Suprapubic skin (tissue), 4 donors: ENCODE measurements around the gene EXOC2. TPM values are rescaled to one million over a fixed set of nuclear protein-coding genes. Genes with fewer than 3 reads are reported as not detected.
"Not testable (repeated sequence)": the region's sequence is repeated elsewhere in the genome, so short reads cannot be mapped to it uniquely, and the experiment has no call there.

ENCODE experiments used
- DNase-seq, 2 donors: peaks; one replicate each; pipeline ENCODE4 v3.0.0-alpha.2; 2019; ENCODE audit warnings: low spot score in 2 of 2
- H3K27ac ChIP-seq: fragments of 200-600 bp; sonication (generic); one replicate; pipeline ENCODE4 v1.5.1; 2019
- H3K27me3 ChIP-seq: fragments of 200-600 bp; sonication (generic); one replicate; pipeline ENCODE4 v1.5.1; 2019
- H3K36me3 ChIP-seq: fragments of 200-600 bp; sonication (generic); one replicate; pipeline ENCODE4 v1.5.1; 2019
- H3K4me1 ChIP-seq: fragments of 200-600 bp; sonication (generic); one replicate; pipeline ENCODE4 v1.5.1; 2019
- H3K4me3 ChIP-seq: fragments of 200-600 bp; sonication (generic); one replicate; pipeline ENCODE4 v1.5.1; 2019; ENCODE audit warnings: mild to moderate bottlenecking
- H3K9me3 ChIP-seq: fragments of 200-600 bp; sonication (generic); one replicate; pipeline ENCODE4 v1.5.1; 2019
- CTCF ChIP-seq, 2 donors: fragments of 200-600 bp in 1 of 2; fragments of 450-650 bp in 1 of 2; sonication (generic) in 1 of 2; IDR thresholded peaks; one replicate each; pipeline ENCODE4 v1.5.1; 2016 to 2019; ENCODE audit warnings: antibody characterized with exemption in 2 of 2, mild to moderate bottlenecking in 1 of 2, moderate library complexity in 1 of 2
- EP300 ChIP-seq: sonication (generic); formaldehyde crosslinking; IDR thresholded peaks from one replicate; pipeline ENCODE4 v1.6.1; 2017; ENCODE audit warnings: antibody characterized with exemption
- POLR2A ChIP-seq, 2 donors: fragments of 450-650 bp; IDR thresholded peaks; one replicate each; pipeline ENCODE4 v1.6.1; 2017; ENCODE audit warnings: antibody characterized with exemption in 2 of 2, mild to moderate bottlenecking in 2 of 2, moderate library complexity in 2 of 2
- POLR2AphosphoS5 ChIP-seq, 3 donors: sonication (generic); formaldehyde crosslinking; IDR thresholded peaks; one replicate each; pipeline ENCODE4 v1.6.1; 2017; ENCODE audit warnings: antibody characterized with exemption in 3 of 3
- WGBS: methylation state at CpG from one replicate; pipeline ENCODE4 v1.1.5; 2018; 5-methylcytosine and 5-hydroxymethylcytosine counted together
- total RNA-seq, 4 donors: library from RNA; depleted of rRNA; stranded (reverse); fragments of >200 nt; gene quantifications; one replicate each; pipeline ENCODE4 v1.1.0, GENCODE V29; 2016

Gene EXOC2
- total RNA-seq, 4 donors from 2014 or later = 17.7 to 28.1 (median 20.3) TPM

DNA sequence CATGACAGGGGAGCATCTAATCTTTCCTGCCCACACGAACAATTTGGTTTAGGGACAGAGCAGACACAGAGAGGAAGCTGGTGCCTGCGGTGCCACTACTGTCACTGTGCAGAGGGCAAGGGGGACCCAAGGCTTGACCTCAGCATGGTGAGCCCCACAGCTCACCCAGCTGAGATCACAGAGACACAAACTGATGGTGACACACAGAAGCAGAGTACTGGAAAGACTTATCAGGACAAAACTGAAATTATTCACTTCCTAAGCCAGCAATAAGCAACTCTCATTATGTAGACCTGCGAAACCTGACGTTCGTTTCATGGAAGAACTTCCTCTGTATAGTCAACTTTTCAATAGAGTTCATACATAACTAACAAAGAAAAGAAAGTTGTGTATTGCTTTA is 122.1 kb downstream of the EXOC2 start:
- 95% methylated on average over 5 of the region's 5 CpGs for WGBS
- H3K36me3 ChIP-seq = peaks cover 15% of the 10 kb centered on the region
- no peaks in the 10 kb centered on the region for H3K27me3 ChIP-seq
- TF ChIP-seq CTCF (IDR thresholded peaks at IDR 0.05) (no peak), EP300 (no peak), POLR2AphosphoS5 (IDR thresholded peaks at IDR 0.05) (no peak), POLR2A (IDR thresholded peaks at IDR 0.05) (no peak)
- H3K9me3 ChIP-seq = no peaks in the 10 kb centered on the region
- no peak for DNase-seq
- no peaks in the 10 kb centered on the region for H3K4me1 ChIP-seq
- H3K4me3 ChIP-seq = no peak overlapping the region
- no peak overlapping the region for H3K27ac ChIP-seq

DNA sequence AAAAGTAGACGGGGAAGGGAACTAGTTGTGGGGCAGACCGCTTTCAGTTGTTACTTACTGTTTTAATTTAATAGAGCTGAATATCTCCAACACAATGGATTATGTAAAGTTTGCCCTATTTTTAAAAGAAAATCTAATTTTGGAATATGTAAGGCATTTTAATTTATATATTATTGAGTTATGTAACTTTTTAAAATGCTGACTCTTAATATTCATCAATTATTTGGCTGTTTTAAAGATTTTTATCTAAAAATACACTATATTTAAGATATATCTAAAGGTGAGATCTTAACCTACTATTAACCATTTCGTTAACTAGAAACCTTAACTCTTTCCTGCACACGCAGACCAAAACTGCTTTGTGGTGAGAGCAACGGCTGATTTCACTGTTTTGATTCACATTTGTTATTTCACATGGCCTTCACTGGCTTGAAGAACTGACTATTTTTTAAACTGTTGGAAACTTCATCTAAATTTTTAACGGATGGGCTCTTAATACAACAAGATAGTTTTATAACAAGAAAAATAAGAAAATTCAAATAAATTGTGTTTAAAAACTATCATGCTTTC is 123.9 kb downstream of the EXOC2 start:
- Histone ChIP-seq H3K36me3 (peaks cover 24% of the 10 kb centered on the region), H3K27ac (no peak overlapping the region), H3K4me3 (no peak overlapping the region), H3K27me3 (no peaks in the 10 kb centered on the region), H3K4me1 (no peaks in the 10 kb centered on the region), H3K9me3 (no peaks in the 10 kb centered on the region)
- no peak for DNase-seq
- whole genome bisulfite sequencing = 89% methylated on average over 6 of the region's 6 CpGs
- TF ChIP-seq POLR2A (IDR thresholded peaks at IDR 0.05) = no peak
- no peak for TF ChIP-seq EP300
- no peak for TF ChIP-seq CTCF (IDR thresholded peaks at IDR 0.05)

- no peak for DNase-seq
- Histone ChIP-seq H3K27me3 (no peaks in the 10 kb centered on the region), H3K27ac (no peak overlapping the region), H3K36me3 (peaks cover 27% of the 10 kb centered on the region), H3K9me3 (no peaks in the 10 kb centered on the region), H3K4me1 (no peaks in the 10 kb centered on the region), H3K4me3 (no peak overlapping the region)
- TF ChIP-seq POLR2AphosphoS5 (IDR thresholded peaks at IDR 0.05) = no peak
- 98% methylated on average over 7 of the region's 9 CpGs for WGBS
Measured at GRCh38 chr6:568085-568484, 124.9 kb downstream of the EXOC2 start.

DNA sequence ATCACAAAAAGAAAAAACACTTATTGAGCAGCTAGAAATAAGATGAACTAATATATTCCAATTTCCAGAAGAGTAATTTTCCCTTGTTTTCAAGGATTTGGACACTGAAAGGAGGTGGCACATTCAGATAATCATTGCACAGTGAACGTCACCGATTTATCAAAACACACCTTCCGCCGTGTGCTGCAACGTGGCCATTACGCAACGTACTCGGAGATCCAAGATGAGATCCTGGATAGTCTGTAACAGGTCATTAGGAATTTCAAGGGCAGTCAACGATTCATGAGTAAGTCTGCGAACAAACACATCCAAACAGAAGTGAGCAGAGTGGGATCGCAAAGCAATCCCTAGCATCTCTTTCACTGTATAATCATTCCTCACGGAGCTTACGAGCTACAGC is 129.1 kb downstream of the EXOC2 start:
- WGBS = 94% methylated on average over 13 of the region's 13 CpGs
- H3K4me3 ChIP-seq = no peak overlapping the region
- no peak for DNase-seq
- no peak overlapping the region for H3K27ac ChIP-seq
- H3K4me1 ChIP-seq = no peaks in the 10 kb centered on the region
- H3K36me3 ChIP-seq = peaks cover 34% of the 10 kb centered on the region
- no peaks in the 10 kb centered on the region for H3K27me3 ChIP-seq
- TF ChIP-seq CTCF (IDR thresholded peaks at IDR 0.05) = no peak
- TF ChIP-seq POLR2A (IDR thresholded peaks at IDR 0.05) = no peak
- TF ChIP-seq EP300 = no peak
- TF ChIP-seq POLR2AphosphoS5 (IDR thresholded peaks at IDR 0.05) = no peak
- H3K9me3 ChIP-seq = no peaks in the 10 kb centered on the region

- H3K9me3 ChIP-seq = no peaks in the 10 kb centered on the region
- DNase-seq = no peak
- 88% methylated on average over 15 of the region's 15 CpGs for WGBS
- no peaks in the 10 kb centered on the region for H3K27me3 ChIP-seq
- TF ChIP-seq EP300 = no peak
- TF ChIP-seq POLR2AphosphoS5 (IDR thresholded peaks at IDR 0.05) = no peak
- no peak for TF ChIP-seq POLR2A (IDR thresholded peaks at IDR 0.05)
- no peak for TF ChIP-seq CTCF (IDR thresholded peaks at IDR 0.05)
- H3K36me3 ChIP-seq = peaks cover 38% of the 10 kb centered on the region
- no peaks in the 10 kb centered on the region for H3K4me1 ChIP-seq
- H3K27ac ChIP-seq = no peak overlapping the region
- no peak overlapping the region for H3K4me3 ChIP-seq
Measured at GRCh38 chr6:562052-562676, 130.8 kb downstream of the EXOC2 start.

DNA sequence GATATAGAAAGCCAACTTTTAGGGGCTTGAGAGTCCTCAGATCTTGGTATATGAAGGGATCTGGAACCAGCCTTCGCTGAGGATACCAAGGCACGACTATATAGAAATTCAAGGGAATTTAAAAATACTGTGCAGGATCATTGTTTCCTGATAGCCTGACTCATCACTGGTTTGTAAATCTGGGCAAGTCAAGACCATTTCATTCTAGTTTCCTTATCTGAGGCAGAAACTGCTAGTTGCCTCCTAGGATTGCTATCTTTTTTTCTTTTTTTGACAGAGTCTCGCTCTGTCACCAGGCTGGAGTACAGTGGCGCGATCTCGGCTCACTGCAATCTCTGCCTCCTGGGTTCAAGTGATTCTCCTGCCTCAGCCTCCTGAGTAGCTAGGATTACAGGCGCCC is 131.6 kb downstream of the EXOC2 start:
- H3K4me1 ChIP-seq, H3K27me3 ChIP-seq, H3K9me3 ChIP-seq, H3K27ac ChIP-seq, DNase-seq, H3K4me3 ChIP-seq: not testable (repeated sequence)
- peaks cover 41% of the 10 kb centered on the region for H3K36me3 ChIP-seq
- WGBS = 86% methylated on average over 7 of the region's 7 CpGs
